GM10266 (cell line): Measurements from ENCODE around the gene MYCN.

Source experiments
- DNase-seq: peaks from one replicate; pipeline ENCODE4 v3.0.0; 2012; ENCODE audit errors: extremely low spot score
- TF ChIP-seq, protein P1 (sequence below): IDR thresholded peaks from 2 replicates; pipeline ENCODE4 v1.5.1; 2012; ENCODE audit warnings: mild to moderate bottlenecking, low read depth; ENCODE audit not compliant: control insufficient read depth, insufficient read depth; ENCODE audit errors: missing control alignments

Gene MYCN

DNA sequence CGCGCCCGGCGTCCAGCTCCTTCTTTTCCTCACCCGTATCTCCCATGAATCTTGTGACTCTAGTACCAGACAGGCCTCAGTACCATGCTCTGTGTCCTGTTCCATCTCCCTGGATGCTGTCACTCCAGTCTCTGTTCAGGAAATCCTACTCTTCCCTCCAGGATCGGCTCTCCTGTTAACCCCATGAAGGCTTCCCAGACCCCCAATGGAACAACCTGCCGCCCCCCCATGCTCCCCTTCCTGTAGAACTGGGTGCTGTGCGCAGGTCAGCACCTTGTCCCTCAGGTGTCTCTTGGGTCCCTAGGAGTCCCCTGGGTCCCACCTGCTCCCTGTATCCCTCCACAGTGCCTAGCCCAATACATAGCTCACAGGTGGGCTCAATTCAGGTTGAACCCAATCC, 41.3 kb downstream of the MYCN start:
- DNase-seq: no peak
- TF ChIP-seq, protein P1, sequence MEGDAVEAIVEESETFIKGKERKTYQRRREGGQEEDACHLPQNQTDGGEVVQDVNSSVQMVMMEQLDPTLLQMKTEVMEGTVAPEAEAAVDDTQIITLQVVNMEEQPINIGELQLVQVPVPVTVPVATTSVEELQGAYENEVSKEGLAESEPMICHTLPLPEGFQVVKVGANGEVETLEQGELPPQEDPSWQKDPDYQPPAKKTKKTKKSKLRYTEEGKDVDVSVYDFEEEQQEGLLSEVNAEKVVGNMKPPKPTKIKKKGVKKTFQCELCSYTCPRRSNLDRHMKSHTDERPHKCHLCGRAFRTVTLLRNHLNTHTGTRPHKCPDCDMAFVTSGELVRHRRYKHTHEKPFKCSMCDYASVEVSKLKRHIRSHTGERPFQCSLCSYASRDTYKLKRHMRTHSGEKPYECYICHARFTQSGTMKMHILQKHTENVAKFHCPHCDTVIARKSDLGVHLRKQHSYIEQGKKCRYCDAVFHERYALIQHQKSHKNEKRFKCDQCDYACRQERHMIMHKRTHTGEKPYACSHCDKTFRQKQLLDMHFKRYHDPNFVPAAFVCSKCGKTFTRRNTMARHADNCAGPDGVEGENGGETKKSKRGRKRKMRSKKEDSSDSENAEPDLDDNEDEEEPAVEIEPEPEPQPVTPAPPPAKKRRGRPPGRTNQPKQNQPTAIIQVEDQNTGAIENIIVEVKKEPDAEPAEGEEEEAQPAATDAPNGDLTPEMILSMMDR: no peak

DNA sequence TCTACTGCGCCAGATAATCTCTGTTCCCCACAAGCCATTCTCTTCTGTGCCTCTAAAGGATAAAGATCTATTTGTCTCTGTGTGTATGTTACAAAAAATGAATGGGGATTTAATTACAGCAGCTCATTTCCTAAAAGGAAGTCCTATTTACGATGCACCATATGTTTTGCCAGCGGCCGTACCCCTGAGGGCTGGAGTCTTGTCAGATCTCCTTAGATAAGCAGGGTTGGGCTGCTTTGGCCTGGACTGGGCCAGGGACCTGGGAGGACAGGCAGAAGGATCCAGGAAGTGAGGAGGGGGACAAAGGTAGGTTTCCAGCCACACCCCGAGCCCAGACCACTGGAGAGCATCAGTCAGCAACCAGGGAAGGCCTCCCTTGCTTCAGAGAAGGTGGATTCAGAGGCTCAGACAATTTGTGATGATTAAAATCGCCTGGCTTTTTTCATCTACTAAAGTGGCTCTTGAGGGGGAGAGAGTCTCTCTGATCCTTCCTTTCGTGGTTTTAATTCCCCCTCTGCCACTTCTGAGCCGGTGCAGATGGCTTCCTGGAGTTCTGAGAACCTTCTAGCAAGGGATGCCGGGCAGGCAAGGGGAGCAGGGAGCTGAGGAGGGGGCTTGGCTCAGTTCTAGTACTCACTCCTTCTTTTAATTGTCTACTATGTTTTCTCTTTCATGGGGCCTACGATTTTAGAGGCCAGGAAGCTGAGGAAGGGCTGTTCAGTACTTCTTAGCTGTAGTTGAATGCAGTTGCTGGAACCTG, 42.1 kb downstream of the MYCN start:
- TF ChIP-seq, protein P1: no peak
- no peak for DNase-seq

DNA sequence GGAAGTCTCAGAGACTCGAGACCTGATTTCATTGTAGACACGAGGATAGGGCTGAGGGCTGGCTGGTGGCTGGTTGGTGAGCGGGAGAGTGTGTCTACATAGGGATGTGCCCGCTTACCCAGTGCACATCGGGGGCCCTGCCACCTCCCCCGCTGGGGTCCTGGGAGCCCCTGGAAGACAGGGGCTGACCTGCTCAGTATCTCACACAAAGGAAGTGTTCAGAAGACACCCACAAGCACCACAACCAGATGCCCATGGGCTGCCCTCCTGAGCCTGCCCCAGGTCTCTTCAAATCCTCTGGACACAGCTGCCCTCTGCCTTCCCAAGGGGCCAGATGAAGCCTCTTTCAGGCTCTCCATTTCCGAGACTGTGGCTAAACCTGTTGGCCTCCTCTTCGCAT, 43.1 kb downstream of the MYCN start:
- no peak for DNase-seq
- TF ChIP-seq, protein P1: no peak

DNA sequence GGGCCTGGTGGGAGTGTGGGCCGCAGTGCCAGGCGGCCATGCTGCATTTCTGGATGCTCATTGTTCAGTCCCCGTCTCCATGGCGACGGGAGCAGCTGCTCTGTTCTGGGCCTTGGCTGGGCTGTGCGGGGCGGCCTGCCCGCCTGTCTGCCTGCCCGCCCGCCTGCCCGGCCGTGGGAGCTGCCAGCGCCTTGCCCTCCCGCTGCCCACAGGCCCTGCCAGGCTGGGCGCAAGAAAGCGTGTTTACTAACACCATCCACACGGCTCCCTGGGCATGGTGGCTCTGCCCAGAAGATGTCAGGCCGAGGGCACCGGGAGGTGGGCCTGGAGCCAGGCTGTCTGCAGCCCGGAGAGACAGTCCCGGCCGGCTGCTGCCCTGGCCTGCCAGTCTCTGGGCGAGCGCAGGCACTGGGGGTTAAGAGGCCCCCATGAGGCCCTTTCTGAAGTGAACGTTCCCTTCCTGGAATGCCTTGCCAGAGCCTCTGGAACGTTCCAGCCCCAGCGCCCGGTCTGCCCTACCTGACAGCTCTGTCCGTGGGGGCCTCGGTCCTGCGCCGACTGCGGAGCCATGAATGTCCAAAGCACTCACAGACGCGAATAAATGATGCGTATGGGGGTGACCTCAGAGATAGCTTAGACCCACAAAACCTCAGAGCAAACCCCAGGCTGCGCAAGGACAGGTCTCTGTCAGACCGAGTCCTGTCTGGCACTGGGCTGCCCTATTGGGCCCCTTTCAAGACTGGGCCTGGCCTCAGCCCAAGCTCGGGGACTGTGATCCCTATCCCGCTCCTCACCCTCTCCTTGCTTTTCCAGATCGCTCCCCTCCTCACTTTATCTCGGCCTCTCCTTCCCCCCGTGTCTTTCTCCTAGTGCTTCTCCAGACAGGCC, 44.3 kb downstream of the MYCN start:
- TF ChIP-seq, protein P1: no peak
- DNase-seq: no peak

DNA sequence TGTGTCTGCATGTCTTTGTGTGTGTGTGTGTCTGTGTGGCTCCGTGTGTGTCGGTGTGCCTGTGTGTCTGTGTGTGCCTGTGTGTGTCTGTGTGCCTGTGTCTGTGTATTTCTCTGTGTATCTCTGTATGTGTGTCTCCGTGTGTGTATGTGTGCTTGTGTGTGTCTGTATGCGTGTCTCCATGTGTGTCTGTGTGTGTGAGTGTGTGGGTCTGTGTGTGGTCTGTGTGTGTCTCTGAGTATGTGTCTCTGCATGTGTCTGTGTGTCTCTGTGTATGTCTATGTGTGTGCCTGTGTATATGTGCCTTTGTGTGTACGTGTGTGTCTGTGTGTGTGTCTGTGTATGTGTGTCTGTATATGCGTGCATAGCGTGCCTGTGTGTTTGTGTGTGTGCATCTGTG, 45.2 kb downstream of the MYCN start:
- no peak for DNase-seq
- TF ChIP-seq, protein P1: no peak

DNA sequence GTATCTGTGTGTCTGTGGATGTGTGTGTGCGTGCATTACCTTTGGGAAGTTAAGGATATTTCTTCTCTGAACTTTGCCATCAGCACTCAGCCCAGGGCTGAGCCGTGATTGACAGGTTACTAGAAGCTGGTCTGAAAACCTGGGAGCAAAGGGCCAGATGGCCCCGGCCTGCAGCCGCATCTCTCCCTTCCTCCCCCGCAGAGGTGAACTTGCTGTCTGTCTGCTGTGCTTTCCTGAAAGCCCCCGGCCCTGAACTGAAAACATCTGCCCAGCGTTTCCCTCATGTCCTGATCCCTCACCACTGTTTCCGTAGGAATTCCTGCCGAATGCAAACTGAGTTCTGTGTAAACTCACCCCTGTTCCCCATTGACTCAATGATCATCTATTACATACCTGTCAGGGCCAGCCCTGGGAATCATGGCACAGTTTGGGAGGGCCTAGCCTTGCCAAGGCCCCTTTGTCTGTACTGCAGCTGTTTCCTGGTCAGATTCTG, 45.8 kb downstream of the MYCN start:
- DNase-seq: no peak
- TF ChIP-seq, protein P1: no peak
